Transverse colon (tissue), 3 donors: Measurements from ENCODE around the gene MGAT4A.

ENCODE experiments used
- POLR2A ChIP-seq: fragments of 450-650 bp; IDR thresholded peaks from one replicate; pipeline ENCODE4 v1.6.1; 2016; ENCODE audit warnings: antibody characterized with exemption, mild to moderate bottlenecking, moderate library complexity
- POLR2AphosphoS5 ChIP-seq, 3 donors: sonication (generic); formaldehyde crosslinking; IDR thresholded peaks; one replicate each; pipeline ENCODE4 v1.6.1; 2016; ENCODE audit warnings: antibody characterized with exemption in 3 of 3

- no peak for TF ChIP-seq POLR2AphosphoS5 (IDR thresholded peaks at IDR 0.05)
- no peak for TF ChIP-seq POLR2A
Measured at GRCh38 chr2:98571121-98571701, 159.7 kb downstream of the MGAT4A start.
